ENCODE results near the gene ZYG11B. TPM values are rescaled to one million over a fixed set of nuclear protein-coding genes. Genes with fewer than 3 reads are reported as not detected.
"Not testable (repeated sequence)": the region's sequence is repeated elsewhere in the genome, so short reads cannot be mapped to it uniquely, and the experiment has no call there.

Gene ZYG11B
- total RNA-seq, 2 experiments from 2014 or later = 10.8 to 10.9 TPM

GRCh38 chr1:52771384-52771783 lies 45.1 kb downstream of the ZYG11B start:
- intact Hi-C loops (cut with micrococcal nuclease) = no loop called here
- Mint-ChIP-seq H3K9me3 (no peaks in the 10 kb centered on the region), H3K27ac (no peak overlapping the region), H3K4me3 (no peak overlapping the region), H3K4me1 (ENCODE audit: low read depth) (peaks cover 11% of the 10 kb centered on the region), H3K36me3 (ENCODE audit: low read depth) (peaks cover 17% of the 10 kb centered on the region), H3K27me3 (no peaks in the 10 kb centered on the region)
- POLR2A ChIA-PET = no interaction called here
- no peak for TF ChIP-seq CTCF (IDR thresholded peaks at IDR 0.05)
- no peak for DNase-seq
- no peak for ATAC-seq
- CTCF ChIA-PET = no interaction called here

DNA sequence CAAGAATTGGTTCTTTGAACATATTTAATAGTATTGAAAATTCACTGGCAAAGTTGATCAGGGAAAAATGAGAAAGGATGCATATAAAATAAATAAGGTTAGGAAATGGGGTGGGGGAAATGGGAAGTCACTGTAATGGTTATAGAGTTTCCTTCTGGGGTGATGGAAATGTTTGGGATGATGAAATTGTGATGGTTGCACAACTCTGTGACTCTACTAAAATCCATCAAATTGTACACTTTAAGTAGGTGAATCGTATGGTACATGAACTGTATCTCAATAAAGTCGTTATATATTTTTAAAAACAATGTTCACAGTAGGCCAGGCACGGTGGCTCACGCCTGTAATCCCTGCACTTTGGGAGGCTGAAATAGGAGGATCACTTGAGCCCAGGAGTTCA lies 59.9 kb downstream of the ZYG11B start:
- DNase-seq (no peak), ATAC-seq (no peak)
- ChIA-PET CTCF (no interaction called here), POLR2A (no interaction called here)
- no peak overlapping the region for H3K4me3 Mint-ChIP-seq
- H3K4me1 Mint-ChIP-seq (ENCODE audit: low read depth) = no peaks in the 10 kb centered on the region
- peaks cover 6% of the 10 kb centered on the region for H3K36me3 Mint-ChIP-seq (ENCODE audit: low read depth)
- no peak overlapping the region for H3K27ac Mint-ChIP-seq
- TF ChIP-seq CTCF (IDR thresholded peaks at IDR 0.05) = no peak
- intact Hi-C loops (cut with micrococcal nuclease) = no loop called here
- H3K9me3 Mint-ChIP-seq = no peaks in the 10 kb centered on the region
- no peaks in the 10 kb centered on the region for H3K27me3 Mint-ChIP-seq

GRCh38 chr1:52790429-52790828 lies 64.2 kb downstream of the ZYG11B start:
- DNase-seq; POLR2A ChIA-PET; CTCF ChIA-PET; H3K36me3 Mint-ChIP-seq (ENCODE audit: low read depth); H3K9me3 Mint-ChIP-seq; H3K27ac Mint-ChIP-seq; H3K4me3 Mint-ChIP-seq; intact Hi-C loops (cut with micrococcal nuclease); H3K4me1 Mint-ChIP-seq (ENCODE audit: low read depth); ATAC-seq; H3K27me3 Mint-ChIP-seq: not testable (repeated sequence)

DNA sequence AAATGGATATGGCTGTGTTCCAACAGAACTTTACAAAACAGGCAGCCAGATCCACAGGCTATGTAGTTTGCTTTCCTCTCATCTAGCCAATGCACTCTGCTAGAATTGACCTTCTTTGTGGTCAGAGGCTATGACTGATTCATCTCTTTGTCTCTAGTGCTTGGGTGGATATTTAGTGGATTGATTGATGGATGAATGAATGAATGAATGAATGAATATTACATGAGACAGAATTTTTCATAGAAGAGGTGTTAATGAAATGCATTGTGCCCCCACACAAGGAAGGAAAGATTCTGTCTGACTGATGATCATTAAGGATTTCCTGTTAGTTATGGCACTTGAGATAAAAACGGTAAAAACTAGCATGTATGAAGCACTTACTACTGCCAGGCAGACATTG lies 65.8 kb downstream of the ZYG11B start:
- Mint-ChIP-seq H3K9me3 (no peaks in the 10 kb centered on the region), H3K36me3 (ENCODE audit: low read depth) (peaks cover 7% of the 10 kb centered on the region), H3K27me3 (no peaks in the 10 kb centered on the region), H3K27ac (no peak overlapping the region), H3K4me3 (no peak overlapping the region), H3K4me1 (ENCODE audit: low read depth) (no peaks in the 10 kb centered on the region)
- DNase-seq (no peak), ATAC-seq (no peak)
- ChIA-PET POLR2A (no interaction called here), CTCF (interaction anchor here (1.2 kb wide), 1 partner anchor 12 kb away, joined by 3 read pairs; no protein-coding TSS in a partner anchor)
- TF ChIP-seq CTCF (IDR thresholded peaks at IDR 0.05) = no peak
- intact Hi-C loops (cut with micrococcal nuclease) = no loop called here

DNA sequence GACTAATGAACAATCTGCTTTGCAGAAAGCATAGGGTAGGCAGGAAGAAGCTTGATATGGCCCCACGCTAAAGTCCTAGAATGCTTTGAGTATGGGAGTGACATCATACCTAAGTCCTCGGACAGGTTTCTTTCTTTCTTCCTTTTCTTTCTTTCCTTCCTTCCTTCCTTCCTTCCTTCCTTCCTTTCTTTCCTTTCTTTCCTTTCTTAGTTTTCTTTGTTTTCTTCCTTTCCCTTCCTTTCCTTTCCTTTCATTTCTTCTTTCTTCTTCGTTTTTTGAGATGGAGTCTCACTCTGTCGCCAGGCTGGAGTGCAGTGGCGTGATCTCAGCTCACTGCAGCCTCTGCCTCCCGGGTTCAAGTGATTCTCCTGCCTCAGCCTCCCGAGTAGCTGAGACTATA lies 67.5 kb downstream of the ZYG11B start:
- intact Hi-C loops (cut with micrococcal nuclease); ATAC-seq; H3K27ac Mint-ChIP-seq; H3K4me3 Mint-ChIP-seq; H3K27me3 Mint-ChIP-seq; H3K9me3 Mint-ChIP-seq; DNase-seq; POLR2A ChIA-PET; H3K36me3 Mint-ChIP-seq (ENCODE audit: low read depth); CTCF ChIA-PET; H3K4me1 Mint-ChIP-seq (ENCODE audit: low read depth): not testable (repeated sequence)

- Mint-ChIP-seq H3K27me3 (no peaks in the 10 kb centered on the region), H3K4me1 (ENCODE audit: low read depth) (no peaks in the 10 kb centered on the region), H3K36me3 (ENCODE audit: low read depth) (peaks cover 5% of the 10 kb centered on the region), H3K9me3 (no peaks in the 10 kb centered on the region), H3K27ac (no peak overlapping the region), H3K4me3 (no peak overlapping the region)
- TF ChIP-seq CTCF (IDR thresholded peaks at IDR 0.05) = no peak
- POLR2A ChIA-PET = interaction anchor here (1.2 kb wide), 1 partner anchor 13 kb away, joined by 4 read pairs; no protein-coding TSS in a partner anchor
- intact Hi-C loops (cut with micrococcal nuclease) = no loop called here
- CTCF ChIA-PET = no interaction called here
- ATAC-seq = no peak
- no peak for DNase-seq
Measured at GRCh38 chr1:52795464-52795863, 69.2 kb downstream of the ZYG11B start.
